Stimulated activated CD4-positive, alpha-beta T cell treated with anti-CD3 and anti-CD28 coated beads, Interleukin-12 subunit alpha, Interleukin-12 subunit beta, amount 100 ng/mL, for 4 hours (primary cell): ENCODE data around the gene GRK3.
A peak's percentile ranks its signal among the peaks of the same experiment; 100 is the strongest.
"Not testable (repeated sequence)": the region's sequence is repeated elsewhere in the genome, so short reads cannot be mapped to it uniquely, and the experiment has no call there.

Source experiments
- DNase-seq: peaks from one replicate; pipeline ENCODE4 v3.0.0-alpha.2; 2020

The GRK3 gene

DNA sequence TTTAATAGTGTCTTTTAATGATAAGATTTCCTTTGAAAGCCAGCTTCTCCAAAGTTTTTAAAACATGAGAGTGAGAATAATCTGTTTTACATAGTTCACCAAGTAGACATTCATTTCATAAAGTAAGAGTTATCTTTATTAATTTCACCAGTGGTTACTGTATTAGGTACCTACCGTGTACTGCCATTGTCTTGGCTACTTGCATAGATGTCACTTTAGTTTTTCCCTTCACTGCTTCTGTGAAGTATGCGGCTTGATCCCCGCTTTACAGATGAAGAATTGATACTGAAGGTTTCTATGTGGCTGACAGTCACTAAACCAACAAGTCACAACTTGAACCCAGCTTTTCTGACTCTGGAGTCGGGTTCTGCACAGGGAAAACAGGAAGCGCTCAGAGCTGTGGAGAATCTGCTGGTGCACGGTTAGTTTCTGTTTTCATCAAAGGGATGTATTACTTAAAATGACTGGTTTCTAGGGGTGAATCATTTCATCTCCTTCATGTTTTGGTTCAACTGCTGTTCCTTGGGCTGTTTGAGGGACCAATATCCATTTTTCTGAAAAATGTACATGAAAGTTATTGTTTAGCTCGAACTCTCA, 138.2 kb downstream of the GRK3 start:
- no peak for DNase-seq

- no peak for DNase-seq
Measured at GRCh38 chr22:25704701-25705100, 140.2 kb downstream of the GRK3 start.

GRCh38 chr22:25706197-25706596, 141.7 kb downstream of the GRK3 start:
- DNase-seq = no peak

- not testable (repeated sequence) for DNase-seq
Measured at GRCh38 chr22:25708430-25708829, 144.0 kb downstream of the GRK3 start.

DNA sequence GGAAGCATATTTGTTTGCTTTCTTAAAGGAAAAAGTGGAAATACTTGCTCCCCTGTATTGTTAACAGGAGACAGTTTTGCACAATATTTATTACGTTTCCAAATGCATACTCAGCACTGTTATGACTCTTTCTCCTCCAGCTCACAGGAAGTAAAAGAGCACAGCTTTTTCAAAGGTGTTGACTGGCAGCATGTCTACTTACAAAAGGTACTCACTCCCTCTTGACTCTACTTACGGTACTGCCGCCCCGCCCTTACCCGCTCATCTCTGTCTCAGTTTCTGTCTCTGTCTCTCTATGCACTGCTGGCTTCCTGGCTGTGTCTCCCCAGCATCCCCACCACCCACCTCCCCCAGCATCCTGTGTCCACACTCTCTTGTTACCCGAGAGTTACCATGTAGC, 145.3 kb downstream of the GRK3 start:
- no peak for DNase-seq

DNA sequence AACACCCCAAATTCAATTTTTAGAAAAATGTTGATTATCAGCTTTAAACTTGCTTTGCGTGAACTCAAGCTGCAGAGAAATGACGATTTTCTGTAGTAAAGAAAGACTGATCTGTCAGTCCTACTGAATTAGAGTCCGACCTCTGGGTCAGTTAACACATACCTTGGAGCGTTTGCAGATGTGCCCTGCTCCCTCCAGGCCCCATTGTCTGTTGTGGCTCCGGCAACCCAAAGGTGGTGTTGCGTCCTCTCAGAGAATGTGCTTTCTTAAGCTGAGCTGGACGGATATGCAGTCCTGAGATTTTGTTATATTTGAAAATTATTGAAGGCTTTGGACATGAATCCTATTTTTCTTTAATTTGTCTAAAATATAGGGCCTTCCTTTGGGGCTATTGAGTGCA, 146.0 kb downstream of the GRK3 start:
- no peak for DNase-seq

DNA sequence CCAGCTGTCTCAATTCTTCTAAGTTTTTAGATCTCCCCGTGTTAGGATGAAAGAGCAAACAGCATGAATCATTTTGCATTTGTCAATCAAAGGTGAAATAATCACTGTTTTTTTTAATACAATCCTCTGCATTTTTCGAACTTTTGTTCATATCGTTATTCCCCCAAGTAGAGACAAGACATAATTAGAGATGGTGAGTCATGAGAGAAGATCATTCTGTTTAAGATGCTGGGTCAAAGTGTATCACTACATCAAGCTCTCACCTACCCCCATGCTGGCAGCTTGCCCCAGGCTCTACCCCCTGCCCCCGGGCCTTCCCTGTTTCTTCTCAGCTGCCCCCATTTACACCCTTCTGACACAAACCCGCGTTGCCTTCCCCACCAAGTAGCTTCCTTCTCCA, 147.0 kb downstream of the GRK3 start:
- DNase-seq = no peak

GRCh38 chr22:25712661-25713400, 148.4 kb downstream of the GRK3 start:
- no peak for DNase-seq

DNA sequence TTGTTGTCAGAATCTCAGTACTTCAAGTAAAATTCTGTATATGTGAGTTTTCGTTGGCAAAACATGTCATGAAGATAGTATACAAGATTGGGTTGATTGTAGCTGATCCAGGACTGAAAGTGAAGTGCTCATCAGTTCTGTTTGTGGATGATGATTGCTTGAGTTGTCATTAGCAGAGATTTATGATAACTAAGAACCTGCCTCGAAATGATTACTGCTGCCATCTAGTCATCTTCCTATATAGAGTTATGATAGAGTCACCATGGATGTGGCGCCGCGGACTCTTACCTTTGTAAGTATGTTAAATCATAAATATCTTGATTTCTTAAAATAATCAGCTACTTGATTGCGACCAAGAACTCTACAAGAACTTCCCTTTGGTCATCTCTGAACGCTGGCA, 149.6 kb downstream of the GRK3 start:
- no peak for DNase-seq

GRCh38 chr22:25714739-25715138, 150.3 kb downstream of the GRK3 start:
- no peak for DNase-seq

GRCh38 chr22:25716637-25717036, 152.2 kb downstream of the GRK3 start:
- DNase-seq = no peak

- DNase-seq = no peak
Measured at GRCh38 chr22:25718135-25718840, 153.8 kb downstream of the GRK3 start.

GRCh38 chr22:25722223-25722622, 157.7 kb downstream of the GRK3 start:
- DNase-seq = no peak

DNA sequence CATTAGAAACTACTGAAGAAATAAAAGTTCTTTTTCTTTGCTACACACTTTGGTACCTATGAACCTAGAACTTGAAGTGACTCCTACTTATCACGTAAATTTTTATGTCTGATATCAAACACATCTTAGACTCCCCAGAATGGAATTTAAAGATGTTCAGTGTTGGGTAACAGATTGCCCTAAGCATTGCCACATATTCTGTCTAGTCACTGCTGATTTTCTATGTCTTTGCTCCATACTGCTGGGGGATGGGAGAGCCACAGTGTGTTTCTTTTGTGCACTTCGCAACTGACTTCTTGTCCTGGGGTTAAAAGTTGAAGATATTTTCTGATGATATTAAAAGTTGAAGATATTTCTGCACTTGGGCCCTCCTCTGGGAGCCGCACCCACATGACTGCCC, 158.2 kb downstream of the GRK3 start:
- DNase-seq = no peak

GRCh38 chr22:25726241-25726640, 161.8 kb downstream of the GRK3 start:
- DNase-seq = no peak

DNA sequence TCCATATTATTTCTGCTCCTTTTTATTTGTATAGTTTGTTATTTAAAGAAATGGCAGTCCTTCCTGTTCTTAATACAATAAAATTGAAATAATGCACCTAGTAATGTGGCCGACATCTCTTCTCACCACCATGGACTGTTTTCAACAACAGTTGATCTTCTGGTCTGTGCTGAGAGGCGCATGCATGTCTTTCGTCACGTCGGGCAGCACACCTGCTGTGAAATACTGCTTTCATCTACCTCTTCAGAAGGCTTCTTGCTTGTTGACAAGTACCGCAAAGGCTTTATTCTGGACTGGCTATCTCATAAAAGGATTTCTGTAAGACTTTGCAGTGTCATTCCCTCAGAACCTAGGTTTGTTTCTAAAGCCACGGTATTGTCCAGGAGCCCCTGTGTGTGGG, 163.6 kb downstream of the GRK3 start:
- DNase-seq = no peak

GRCh38 chr22:25729016-25729995, 164.8 kb downstream of the GRK3 start:
- DNase-seq = no peak

- no peak for DNase-seq
Measured at GRCh38 chr22:25735650-25736049, 171.2 kb downstream of the GRK3 start.

DNA sequence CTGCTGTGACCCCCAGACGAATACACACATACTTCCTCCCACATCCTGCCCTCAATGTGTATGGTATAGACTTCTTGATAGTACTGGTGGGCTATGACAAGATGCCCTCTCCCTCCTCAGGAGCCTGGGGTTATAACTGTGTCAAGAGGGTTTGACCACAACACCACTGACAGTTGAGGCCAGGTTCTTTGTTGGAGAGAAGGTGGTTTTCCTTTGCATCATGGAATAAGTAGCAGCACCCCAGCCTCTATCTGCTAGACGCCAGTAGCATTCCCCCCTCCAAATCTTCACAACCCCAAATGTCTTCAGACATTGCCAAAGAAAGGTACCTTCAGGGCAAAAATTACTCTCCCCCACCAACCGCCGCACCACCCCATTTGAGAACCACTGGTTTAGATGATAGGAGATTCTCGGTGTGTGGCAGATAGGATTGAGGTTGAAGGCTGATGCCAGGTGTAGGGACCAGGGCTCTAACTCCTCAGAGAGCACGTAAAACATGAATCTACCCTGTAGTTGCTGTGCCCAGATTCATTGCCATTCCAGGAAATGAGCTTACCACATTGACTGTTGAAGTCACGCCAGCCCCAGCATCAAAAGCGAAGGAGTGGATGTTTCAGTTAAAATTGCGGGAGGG, 172.0 kb downstream of the GRK3 start:
- DNase-seq = peak; percentile 7

GRCh38 chr22:25739659-25740344, 175.3 kb downstream of the GRK3 start:
- no peak for DNase-seq

- DNase-seq = no peak
Measured at GRCh38 chr22:25741692-25742626, 177.5 kb downstream of the GRK3 start, which contains the start of gene MYO18B. Gene MYO18B, plus strand, starts transcription at chr22:25742188. Its CDS starts 18,905 bp downstream, at chr22:25761093.
